ENCODE data around the gene CEP128.

CEP128 gene

DNA sequence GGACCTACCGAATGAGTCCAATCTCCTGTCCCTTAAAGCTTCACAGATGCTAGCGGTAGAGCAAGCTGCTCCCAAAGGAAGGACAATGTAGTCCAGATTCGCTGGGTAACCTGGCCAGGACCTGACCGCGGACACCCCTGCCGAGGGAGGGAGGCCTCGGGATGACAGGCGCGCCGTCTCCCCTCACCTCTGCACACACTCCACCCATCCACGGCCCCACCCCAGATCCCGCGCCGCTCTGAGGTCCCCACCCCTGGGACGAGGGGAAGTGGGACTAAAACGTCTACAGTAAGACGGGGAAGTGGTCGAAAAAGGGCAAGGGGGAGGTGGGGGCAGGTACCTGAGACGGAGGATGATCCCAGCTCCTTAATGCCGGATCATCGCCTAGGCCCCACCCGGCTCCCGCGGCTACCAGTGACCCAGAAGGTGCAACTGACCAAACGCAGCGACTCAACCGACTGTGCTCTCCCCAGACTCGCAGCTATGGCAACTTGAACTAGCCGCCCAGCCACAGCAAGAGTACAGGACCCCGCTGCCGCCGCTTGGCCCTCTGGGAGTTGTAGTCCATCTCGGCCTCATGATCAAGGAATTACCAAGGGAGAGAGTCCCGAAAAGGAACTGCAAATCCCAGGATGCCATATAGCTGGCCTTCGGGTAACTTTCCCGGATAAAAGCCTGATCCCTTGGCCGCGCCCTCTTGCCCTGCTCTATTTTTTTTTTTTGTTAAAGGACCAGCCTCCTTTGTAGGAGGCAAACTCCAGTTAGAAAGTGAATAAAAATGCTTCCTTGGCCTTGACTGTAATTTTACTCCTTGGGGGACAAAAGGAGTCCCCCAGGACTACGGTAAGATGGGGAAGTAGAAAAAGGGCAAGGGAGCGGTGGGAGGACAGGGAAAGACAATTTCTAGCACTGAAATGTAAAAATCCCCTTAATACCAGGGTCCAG lies at the start of gene CEP128:
Gene CEP128 (minus strand): TSS at position 498 of the 945 bp plus-strand sequence.
- peak; percentile 96 for DNase-seq (ENCODE audit: low spot score)

DNA sequence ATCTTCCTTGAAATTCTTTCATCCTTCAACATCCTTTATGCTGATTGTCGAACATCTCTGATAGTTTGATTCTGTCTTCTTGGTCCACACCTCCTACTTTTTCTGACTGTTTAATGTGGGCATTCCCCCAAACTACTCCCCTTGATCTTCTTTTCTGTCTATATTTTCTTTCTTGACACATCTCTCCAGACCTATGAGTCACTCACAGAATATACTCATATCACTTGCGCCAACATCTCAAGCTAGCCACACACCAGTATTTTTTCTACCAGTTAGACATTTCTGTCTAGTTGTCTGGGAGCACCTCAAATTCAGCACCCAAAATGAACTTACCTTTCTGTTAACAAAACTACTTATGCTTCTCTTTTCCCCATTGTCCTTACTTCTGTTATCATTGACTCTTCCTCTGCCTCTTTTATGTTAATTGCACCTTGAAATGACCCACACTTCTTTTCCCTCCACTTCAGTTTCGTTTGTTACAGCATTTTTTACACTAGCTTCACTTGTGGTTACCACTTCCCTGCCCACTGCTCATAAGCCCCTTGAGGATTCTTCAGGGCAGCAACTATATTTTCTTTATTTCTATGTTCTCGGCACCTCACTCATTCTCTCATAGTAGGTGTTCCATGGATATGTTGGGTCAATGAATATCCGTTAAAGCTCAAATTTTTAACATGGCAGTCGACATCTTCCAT lies 47.3 kb upstream of the CEP128 start:
- peak; percentile 27 for DNase-seq (ENCODE audit: low spot score)

DNA sequence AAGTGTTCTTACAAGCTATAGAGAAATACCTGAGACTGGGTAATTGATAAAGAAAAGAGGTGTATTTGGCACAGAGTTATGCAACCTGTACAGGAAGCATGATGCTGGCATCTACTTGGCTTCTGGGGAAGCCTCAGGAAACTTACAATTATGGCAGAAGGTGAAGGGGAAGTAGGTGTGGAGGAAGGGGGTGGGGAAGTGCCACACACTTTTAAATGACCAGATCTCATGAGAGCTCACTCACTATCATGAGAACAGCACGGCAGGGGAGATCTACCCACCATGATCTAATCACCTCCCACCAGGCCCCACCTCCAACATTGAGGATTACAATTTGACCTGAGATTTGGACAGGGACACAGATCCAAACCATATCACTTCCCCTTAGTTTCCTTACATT lies 46.7 kb upstream of the CEP128 start:
- no peak for DNase-seq (ENCODE audit: low spot score)

DNA sequence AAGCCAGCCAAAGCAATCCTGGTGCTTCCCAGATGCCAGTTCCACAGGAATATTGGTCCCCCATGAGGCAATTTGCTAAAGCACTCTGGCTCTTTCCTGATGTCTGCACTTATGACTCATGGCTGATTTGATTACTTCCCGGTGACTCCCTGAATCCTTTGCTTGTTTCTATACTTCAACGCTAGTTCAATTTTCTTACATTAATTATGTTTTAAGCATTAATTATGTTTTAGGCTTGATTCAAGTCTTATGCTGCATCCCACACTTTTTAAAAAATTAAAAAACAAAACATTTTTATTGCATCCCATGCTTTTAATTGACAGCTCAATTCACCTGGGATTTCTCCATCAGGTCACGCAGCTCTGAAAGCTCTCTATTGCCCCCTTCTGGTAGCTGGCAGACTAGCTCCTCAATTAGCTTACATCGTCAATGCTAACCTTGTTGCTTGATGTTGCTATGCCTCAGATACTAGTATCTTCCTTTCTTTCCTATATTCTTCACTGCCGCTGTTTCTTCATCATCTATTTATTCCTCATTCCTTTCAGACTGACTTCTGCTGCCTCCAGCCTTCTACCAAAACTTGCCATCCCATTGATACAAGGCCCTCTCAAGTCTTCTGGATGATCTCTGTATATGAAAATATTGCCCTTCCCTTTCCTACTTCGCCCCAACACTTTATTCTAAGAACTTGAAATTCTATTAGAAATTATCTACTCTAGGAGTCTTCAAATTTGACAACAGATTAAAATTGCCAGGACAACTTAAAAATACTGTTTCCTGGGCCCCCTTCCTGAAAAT lies 45.9 kb upstream of the CEP128 start:
- peak; percentile 85 for DNase-seq (ENCODE audit: low spot score)

DNA sequence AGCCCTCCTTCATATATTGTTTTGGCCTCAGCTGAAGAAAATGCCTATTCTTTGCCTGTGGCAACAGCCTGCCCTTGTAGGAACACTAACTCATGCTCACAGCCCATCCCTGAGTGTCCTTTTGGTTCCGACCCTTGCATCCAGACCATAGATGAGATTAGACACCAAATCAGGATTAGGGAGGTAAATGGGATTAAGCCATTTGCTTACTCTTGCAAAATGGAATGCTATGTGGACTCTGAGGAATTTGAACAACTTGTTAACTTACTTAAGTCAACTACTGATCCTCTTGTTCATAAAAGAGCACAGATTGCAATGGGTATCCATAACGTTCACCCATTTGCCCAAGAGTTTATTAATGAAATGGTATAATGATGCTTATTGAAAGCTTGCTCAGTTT lies 41.2 kb upstream of the CEP128 start:
- no peak for DNase-seq (ENCODE audit: low spot score)

DNA sequence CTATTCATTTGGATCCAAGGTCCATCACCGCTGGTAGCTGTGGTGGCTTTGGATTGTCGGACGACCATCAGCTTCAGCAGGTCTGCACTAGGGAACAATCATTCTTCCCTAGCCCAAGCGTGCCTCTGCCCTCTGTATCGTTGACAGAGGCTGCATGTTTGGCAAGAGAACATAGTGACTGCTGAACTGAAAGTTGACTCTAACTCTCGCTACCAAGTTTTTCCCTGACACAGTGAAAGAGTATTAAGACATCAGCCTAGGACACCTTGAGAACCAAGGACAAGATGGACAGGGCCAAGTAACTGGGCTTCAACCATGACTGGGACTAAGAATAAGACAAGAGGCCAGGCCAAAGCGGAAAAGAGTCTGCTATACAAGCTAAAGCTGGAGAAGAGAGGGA lies 40.1 kb upstream of the CEP128 start:
- DNase-seq (ENCODE audit: low spot score): no peak

DNA sequence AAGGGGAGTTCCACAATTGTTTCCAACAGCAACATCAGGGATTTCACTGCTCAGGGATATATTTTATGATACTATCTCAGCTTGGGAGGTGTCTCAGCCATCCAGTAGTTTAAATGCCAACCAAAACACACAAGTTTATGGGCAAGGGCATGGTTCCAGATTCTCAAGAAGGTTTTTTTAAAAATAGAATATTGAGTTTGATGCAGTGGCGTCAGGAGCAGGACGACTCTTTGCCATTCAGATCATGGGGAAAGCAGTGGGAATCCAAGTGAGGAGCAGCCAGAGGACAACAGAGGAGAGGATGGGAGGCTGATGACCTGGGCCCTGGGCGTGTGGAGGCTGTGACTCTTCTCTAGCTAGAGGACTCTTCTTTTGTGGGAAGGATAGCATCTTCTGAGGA lies 39.6 kb upstream of the CEP128 start:
- DNase-seq (ENCODE audit: low spot score): no peak

DNA sequence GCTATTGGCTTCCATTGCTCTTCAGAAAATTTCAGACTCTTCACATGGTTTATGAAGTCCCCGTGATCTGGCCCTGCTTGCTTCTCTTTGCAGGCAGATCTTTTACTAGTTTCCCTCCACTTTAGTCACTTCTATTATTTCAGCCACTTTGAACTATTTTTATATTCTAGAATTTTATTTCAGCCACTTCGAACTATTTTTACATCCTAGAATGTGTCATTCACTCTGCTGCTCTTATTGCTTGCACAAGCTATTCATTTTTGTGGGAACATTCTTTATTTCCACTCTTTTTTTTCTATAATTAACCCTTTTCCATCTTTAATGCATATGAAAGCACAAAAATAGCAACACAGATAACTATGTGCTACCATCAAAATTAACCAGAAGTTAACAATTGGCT lies 38.4 kb upstream of the CEP128 start:
- no peak for DNase-seq (ENCODE audit: low spot score)

DNA sequence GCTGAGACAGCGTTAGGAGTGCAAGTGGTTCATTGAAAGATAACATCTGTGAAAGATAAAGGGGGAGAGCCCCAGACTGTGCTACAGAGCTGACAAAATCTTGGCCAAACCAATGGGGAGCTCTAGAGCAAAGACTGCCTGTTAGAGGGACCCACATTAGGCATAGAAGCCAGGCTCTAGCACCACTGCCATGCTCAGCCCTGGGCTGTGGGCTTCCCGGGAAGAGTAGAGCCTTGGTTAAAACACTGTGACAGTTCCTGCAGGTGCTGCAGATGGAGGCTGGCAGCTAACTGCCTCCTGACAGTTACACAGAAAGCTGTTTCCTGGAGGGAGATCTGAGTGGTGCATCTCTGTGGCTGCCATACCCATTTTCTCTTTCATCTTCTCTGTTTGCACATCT lies 36.9 kb upstream of the CEP128 start:
- no peak for DNase-seq (ENCODE audit: low spot score)

DNA sequence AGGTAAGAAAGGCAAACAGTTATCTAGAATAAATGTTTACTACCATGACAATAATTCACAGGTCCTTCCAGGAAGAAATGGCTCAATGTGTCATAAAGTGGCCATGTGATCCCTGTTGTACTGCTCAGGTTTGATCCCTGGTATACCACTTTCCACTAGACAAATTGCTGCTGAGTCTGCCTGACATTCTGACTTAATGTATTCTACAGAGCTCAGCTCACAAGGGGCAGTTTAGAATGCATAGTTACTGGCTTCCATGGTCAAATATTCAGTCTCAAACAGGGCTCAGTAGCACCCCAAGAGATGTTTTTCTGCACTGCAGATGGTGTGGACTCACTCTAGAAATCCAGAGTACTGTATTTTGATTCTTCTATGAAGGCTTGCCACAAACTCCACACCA lies 35.7 kb upstream of the CEP128 start:
- DNase-seq (ENCODE audit: low spot score): peak; percentile 48

DNA sequence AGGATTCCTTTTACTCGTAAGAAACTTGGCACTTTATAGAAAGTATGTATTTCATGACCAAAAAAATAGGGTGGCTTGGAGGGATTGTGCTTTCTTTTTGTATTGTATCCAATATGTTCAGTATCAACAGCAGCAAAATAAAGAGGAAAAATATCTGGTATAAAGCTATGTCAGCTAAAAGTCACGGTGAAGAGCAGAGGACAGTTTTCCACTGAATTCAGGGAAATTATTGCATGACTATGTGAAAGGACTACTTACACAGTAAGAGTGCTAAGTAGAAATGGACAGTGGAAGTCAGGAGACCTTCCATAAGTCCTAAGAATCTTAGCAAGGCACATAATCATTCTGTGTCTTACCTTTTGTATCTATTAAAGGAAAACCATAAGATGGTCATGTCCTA lies 33.1 kb upstream of the CEP128 start:
- DNase-seq (ENCODE audit: low spot score): no peak

DNA sequence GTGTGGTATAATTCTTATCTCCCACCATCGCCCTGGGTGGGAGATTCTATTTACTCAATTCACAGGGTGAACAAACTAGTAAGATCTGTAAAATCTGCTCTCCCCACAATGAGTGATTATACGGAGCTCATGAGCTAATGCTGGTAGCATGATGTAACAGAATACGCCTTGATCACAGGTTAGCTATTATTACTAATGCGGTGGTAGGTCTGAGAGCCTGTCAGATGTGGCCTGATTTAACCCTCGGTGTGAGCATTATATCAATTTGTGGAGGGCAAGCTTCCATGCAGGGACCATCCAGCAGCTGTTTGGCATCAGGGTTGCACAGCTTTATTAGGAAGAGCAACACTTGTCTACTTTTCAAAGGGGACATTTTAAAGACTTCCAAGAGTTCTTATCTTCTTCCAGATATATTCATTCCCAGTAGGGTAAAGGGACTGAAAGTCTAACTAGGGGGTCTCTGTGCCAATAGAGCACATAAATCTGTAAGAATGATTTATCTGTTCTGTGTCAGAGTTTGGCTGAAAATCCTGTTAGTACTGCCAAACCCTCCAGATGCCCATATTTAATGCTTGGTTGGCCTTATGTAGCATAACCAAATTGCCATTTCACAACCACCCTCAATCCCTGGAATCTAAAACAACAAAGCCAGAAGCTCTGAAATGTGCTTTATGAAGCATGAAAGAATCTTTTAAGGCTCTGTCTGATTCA lies 32.5 kb upstream of the CEP128 start:
- no peak for DNase-seq (ENCODE audit: low spot score)

DNA sequence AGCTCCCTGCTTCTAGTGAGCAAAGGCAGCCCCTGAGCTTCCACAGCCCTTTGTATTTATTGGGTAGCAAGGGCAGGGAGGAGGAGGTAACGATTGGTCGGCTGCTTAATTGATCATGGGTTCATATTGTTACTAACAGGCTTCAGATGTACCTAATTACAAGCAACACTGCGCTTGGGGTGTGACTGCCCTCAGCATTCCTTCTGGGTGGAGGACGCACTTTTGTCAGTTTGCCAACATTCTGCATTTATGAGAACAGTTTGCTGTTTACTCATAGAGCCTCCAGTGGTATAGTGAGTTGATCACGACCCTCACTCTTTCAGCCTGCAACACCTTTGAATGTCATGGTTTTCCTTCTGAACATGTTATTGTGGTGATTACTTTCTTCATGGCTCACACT lies 23.5 kb upstream of the CEP128 start:
- DNase-seq (ENCODE audit: low spot score): no peak

DNA sequence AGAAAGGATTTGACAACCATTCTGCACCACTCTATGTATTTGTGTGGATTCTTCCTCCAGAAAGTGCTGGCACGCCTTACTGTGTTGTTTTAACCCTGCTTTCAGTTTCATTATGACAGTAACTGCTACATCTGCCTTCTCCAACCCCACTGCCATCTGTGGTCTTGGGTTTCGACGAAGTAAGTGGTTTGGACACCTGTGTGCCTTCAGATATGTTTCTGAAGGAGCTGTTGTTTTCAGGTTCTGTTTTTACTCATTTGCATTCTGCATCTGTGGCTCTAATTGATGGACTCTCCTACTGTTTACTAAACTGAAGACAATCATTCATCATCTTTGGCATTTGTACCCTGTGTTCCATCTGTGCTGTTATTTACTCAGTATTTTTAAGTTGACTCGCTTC lies 18.0 kb upstream of the CEP128 start:
- peak; percentile 99 for DNase-seq (ENCODE audit: low spot score)

DNA sequence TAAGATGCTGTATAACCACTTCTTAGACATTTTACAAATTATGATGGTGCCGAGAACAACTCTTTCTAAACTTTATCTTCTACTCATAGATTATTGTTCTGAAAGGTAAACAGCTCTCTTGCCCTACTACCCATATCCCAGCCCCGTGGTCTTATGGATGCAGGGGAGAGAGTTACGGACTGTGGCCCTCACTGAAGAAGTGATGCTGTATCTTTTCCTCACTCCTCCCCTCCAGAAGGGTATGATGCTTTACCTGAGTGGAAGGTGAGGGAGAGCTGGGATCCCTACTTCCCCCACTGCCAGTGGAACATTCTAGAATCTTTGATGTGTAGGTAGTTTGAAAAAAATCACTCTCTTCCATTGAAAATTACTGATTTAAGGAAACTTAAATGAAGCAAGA lies 17.4 kb upstream of the CEP128 start:
- DNase-seq (ENCODE audit: low spot score): peak; percentile 26

DNA sequence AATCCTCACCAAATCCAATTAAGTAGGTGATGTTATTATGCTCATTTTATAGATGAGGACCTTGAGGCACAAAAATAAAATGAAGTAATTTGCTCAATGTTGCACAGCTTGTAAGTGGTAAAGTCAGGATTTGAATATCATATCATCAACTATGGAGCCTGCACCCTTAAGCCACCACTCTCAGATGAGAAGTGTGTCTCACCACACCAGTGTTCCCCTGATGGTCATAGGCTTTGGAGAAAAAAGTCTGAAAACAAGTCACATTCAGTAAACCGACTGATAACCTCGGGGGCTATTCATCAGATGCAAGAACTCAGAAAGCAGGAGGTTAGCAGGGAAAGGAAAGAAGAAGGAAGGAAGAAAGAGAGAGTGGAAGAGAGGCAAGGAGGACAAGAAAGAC lies 16.7 kb upstream of the CEP128 start:
- DNase-seq (ENCODE audit: low spot score): peak; percentile 52

DNA sequence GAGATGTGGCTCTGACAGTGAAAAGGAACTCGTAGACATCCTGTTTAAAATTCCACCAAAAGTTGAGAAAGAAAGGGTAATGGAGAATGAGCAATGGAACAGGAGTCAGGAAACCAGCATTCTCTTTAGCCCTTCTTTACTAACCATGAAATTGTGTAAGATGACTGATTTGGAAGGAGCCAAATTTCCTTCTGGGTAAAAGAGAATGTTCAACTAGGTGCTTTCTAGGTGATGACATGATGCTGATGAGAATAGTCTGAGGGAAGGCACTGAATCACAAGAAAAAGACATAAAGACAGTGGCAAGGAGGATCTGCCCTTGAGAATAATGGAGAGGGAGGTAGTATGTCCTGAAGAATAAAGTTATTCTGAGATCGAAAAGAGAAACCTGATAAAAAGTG lies 16.1 kb upstream of the CEP128 start:
- peak; percentile 40 for DNase-seq (ENCODE audit: low spot score)

DNA sequence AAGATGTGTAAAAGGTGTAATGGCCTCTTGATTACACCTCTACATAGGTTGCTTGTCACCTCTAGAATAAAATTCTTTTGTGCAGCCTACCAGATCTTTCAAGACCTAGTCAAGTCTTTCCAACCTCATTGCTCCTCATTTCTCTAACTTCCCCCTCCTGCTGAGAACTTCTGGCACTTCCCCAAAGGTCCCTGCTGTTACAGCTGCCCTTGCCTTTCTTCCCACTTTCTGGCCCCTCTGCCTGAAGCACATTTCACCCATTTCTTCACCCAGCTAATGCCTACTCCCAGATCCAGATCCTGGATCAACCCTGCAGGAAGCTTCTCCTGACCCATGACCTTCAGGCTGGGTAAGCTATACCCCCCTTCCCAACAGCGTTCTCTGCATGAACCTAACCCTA lies 15.4 kb upstream of the CEP128 start:
- DNase-seq (ENCODE audit: low spot score): peak; percentile 33

DNA sequence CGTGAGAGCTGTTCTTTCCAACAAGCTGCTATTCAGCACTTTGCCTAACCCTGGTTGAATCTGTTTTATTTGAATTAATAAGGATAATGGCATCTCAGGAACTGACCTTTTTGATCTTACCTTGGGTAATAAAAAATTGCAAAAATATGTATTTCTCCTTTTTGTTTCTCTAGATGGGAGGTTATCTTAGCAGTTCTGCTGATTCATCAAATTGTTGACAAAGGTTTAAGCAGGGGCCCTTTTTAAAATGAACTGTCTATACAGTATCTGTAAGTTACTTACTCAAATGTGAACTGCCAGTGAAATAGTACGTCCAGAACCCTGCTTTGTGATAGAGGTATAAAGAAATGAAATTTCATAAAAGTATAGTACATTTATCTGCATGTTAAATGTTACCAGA lies 14.6 kb upstream of the CEP128 start:
- no peak for DNase-seq (ENCODE audit: low spot score)

DNA sequence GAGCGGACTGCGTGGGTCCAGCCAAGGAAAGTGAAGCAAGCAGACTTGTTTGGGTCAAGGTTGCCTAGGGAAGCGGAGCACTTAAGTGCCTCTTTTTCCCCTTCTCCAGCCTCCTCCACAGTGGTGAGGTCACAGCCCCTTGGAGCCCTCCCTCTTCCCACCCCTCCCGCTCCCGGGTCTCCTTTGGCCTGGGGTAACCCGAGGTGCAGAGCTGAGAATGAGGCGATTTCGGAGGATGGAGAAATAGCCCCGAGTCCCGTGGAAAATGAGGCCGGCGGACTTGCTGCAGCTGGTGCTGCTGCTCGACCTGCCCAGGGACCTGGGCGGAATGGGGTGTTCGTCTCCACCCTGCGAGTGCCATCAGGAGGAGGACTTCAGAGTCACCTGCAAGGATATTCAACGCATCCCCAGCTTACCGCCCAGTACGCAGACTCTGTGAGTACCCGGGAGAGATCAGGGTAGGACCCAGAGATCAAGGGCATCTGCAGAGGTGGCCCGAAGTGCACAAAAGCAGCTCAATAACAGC lies 13.9 kb upstream of the CEP128 start, which contains the start of gene TSHR:
Gene TSHR (plus strand): TSS at position 206 of the 526 bp plus-strand sequence. CDS start 60 bp downstream, at position 266.
- no peak for DNase-seq (ENCODE audit: low spot score)

DNA sequence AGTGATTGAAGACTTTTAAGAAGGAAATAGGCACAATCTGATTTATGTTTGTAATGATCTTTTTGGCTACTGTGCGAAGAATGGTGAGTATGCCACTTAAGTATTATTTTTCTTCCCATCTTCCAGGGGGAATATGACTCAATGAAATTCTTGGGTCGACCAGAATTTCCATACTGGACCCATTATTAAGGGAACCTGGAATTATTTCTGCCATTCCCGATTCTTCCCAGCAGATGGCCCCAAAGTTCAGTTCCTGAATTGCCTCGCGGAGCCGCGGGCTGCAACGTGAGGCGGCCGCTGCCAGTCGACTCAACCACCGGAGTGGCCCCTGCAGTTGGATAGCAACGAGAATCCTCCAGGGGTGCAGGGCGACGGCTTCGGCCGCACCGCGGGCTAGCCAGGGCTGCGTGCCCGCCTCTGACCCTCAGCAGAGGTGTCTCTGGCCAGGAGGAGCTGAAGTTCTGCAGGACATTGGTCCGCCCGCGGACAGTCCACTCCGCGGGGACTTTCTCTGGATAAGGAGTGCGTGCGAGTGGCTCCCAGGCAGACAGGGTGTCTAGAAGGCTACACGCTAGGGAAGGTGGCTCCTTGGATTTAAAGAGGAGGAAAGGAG lies 13.3 kb upstream of the CEP128 start:
- DNase-seq (ENCODE audit: low spot score): peak; percentile 83
